HepG2 (cell line): ENCODE data around the gene CTNNA3. TPM values are rescaled to one million over a fixed set of nuclear protein-coding genes. Genes with fewer than 3 reads are reported as not detected.

Experiments
- ATAC-seq: fragments of 200-7000 bp; cut with Tn5 transposase; 3 replicates; pipeline ENCODE4 v1.9.1; 2020; ENCODE audit warnings: mild to moderate bottlenecking, moderate library complexity
- BruUV-seq: library from RNA; stranded (reverse); fragments of 400-500 nt; replicated peaks from 2 replicates; lab custom pipeline; 2021; lab: Mats Ljungman, UMichigan
- CTCF ChIA-PET: fragments of 300-600 bp; formaldehyde crosslinking; extraction: SDS; loops from one replicate; lab custom pipeline; 2021; ENCODE audit warnings: low total read pairs, inconsistent platforms, low intra/inter-chr PET ratio; lab: Yijun Ruan, JAX
- POLR2A ChIA-PET: fragments of 350-600 bp; sonication (Branson Sonifier 250); formaldehyde crosslinking; loops from one replicate; lab custom pipeline; 2020; ENCODE audit warnings: antibody characterized with exemption, inconsistent platforms; lab: Yijun Ruan, JAX
- DNase-seq: peaks from one replicate; pipeline ENCODE4 v3.0.0-alpha.2; 2015; ENCODE audit warnings: low spot score
- FAIRE-seq: peaks from 3 replicates; lab custom pipeline; 2011; peaks lifted over from hg19 to GRCh38; lab: Jason Lieb, UNC
- H2AFZ ChIP-seq: one replicate; pipeline ENCODE4 v1.6.1; 2011; ENCODE audit warnings: low read length, inconsistent platforms
- H3K27ac ChIP-seq: fragments of 300-600 bp; 3 replicates; pipeline ENCODE4 v1.8.0; 2011; ENCODE audit warnings: mixed run types, mild to moderate bottlenecking, mixed read lengths, low read length, inconsistent platforms; ENCODE audit not compliant: insufficient read depth; ENCODE audit errors: extremely low read length
- H3K27me3 ChIP-seq, 2 experiments: fragments of 200-600 bp in 1 of 2; 2 replicates in 1 of 2; 3 replicates in 1 of 2; pipeline versions ENCODE4 v1.6.0 to v1.8.0; 2011; ENCODE audit warnings: low read length in 2 of 2, mild to moderate bottlenecking in 2 of 2, moderate library complexity in 2 of 2, inconsistent platforms in 1 of 2; ENCODE audit not compliant: insufficient read depth in 2 of 2, control insufficient read depth in 1 of 2
- H3K36me3 ChIP-seq, 2 experiments: fragments of 200-600 bp in 1 of 2; replicated peaks in 1 of 2; 2 replicates in 1 of 2; 3 replicates in 1 of 2; pipeline versions ENCODE4 v1.5.1 to v1.8.0; 2011; ENCODE audit warnings: low read length in 2 of 2, inconsistent platforms in 1 of 2; ENCODE audit not compliant: insufficient read depth in 2 of 2, control insufficient read depth in 1 of 2
- H3K4me1 ChIP-seq: 2 replicates; pipeline ENCODE4 v1.5.1; 2012; ENCODE audit warnings: low read length, inconsistent platforms; ENCODE audit not compliant: insufficient read depth
- H3K4me2 ChIP-seq: 2 replicates; pipeline ENCODE4 v1.6.0; 2011; ENCODE audit warnings: low read depth, low read length, inconsistent platforms
- H3K4me3 ChIP-seq, 3 experiments: fragments of 200-600 bp in 1 of 3; sonication (generic), shearing (Covaris generic) in 1 of 3; replicated peaks in 1 of 3; 2 replicates each; pipeline ENCODE4 v1.5.1; 2011 to 2016; ENCODE audit warnings: low read length in 3 of 3, inconsistent platforms in 2 of 3, low read depth in 2 of 3, mild to moderate bottlenecking in 2 of 3, control low read depth in 1 of 3, mixed read lengths in 1 of 3; ENCODE audit not compliant: insufficient read depth in 1 of 3
- H3K79me2 ChIP-seq: one replicate; pipeline ENCODE4 v1.6.1; 2011; ENCODE audit warnings: low read length, inconsistent platforms; ENCODE audit not compliant: insufficient read depth
- H3K9ac ChIP-seq: 2 replicates; pipeline ENCODE4 v1.6.0; 2011; ENCODE audit warnings: mild to moderate bottlenecking, low read depth, low read length, inconsistent platforms; ENCODE audit not compliant: insufficient read depth
- H3K9me3 ChIP-seq: 2 replicates; pipeline ENCODE4 v1.5.1; 2012; ENCODE audit warnings: mild to moderate bottlenecking, low read length
- H4K20me1 ChIP-seq: 2 replicates; pipeline ENCODE4 v1.6.0; 2011; ENCODE audit warnings: inconsistent platforms, mild to moderate bottlenecking, low read length, moderate library complexity; ENCODE audit not compliant: insufficient read depth
- ELF1 ChIP-seq: sonication (generic); formaldehyde crosslinking; IDR thresholded peaks from 2 replicates; pipeline ENCODE4 v1.4.0; 2020; ENCODE audit warnings: missing genetic modification reagents
- HDAC2 ChIP-seq: sonication (generic); formaldehyde crosslinking; IDR thresholded peaks from 2 replicates; pipeline ENCODE4 v1.4.0; 2020; ENCODE audit warnings: missing genetic modification reagents
- HMGA1 ChIP-seq: sonication (generic); formaldehyde crosslinking; conservative IDR thresholded peaks from 2 replicates; pipeline ENCODE4 v1.4.0; 2020; ENCODE audit warnings: missing genetic modification reagents
- RCOR2 ChIP-seq: IDR thresholded peaks from 2 replicates; pipeline ENCODE4 v1.6.1; 2016; ENCODE audit warnings: missing biosample characterization, missing genetic modification reagents
- SAFB2 ChIP-seq: sonication (generic); formaldehyde crosslinking; IDR thresholded peaks from 2 replicates; pipeline ENCODE4 v1.5.1; 2020; ENCODE audit warnings: missing genetic modification reagents, low read depth, mild to moderate bottlenecking, borderline replicate concordance
- ZMYM3 ChIP-seq: sonication (generic); formaldehyde crosslinking; IDR thresholded peaks from 2 replicates; pipeline ENCODE4 v1.5.1; 2020; ENCODE audit warnings: mild to moderate bottlenecking, missing genetic modification reagents
- ZNF235 ChIP-seq: sonication (generic); formaldehyde crosslinking; IDR thresholded peaks from 2 replicates; pipeline ENCODE4 v1.8.1; 2023; ENCODE audit warnings: mild to moderate bottlenecking, missing genetic modification reagents, borderline replicate concordance
- ZNF251 ChIP-seq: sonication (generic); formaldehyde crosslinking; IDR thresholded peaks from 2 replicates; pipeline ENCODE4 v1.9.0; 2021; ENCODE audit warnings: mild to moderate bottlenecking, missing genetic modification reagents
- ZNF431 ChIP-seq: sonication (generic); formaldehyde crosslinking; IDR thresholded peaks from 2 replicates; pipeline ENCODE4 v1.9.0; 2022; ENCODE audit warnings: missing genetic modification reagents, low read depth, mild to moderate bottlenecking, borderline replicate concordance
- WGBS: methylation state at CpG from one replicate; pipeline ENCODE4 v1.1.6; 2017; ENCODE audit warnings: low lambda C conversion rate; 5-methylcytosine and 5-hydroxymethylcytosine counted together
- in situ Hi-C: cut with HindIII; loops from 2 replicates; pipeline ENCODE4 v1.10.0; 2017; ENCODE audit warnings: low pct_unique_long_range_greater_than_20kb; ENCODE audit not compliant: extremely low pct_ligation_motif_present
- intact Hi-C: fragments of 100-400 bp; cut with micrococcal nuclease; formaldehyde crosslinking; loops from one replicate; pipeline ENCODE4 v1.10.0; 2022; ENCODE audit not compliant: unreplicated experiment
- polyA plus RNA-seq, 8 experiments: library from polyadenylated mRNA; depleted of rRNA in 3 of 8; stranded (reverse) in 7 of 8; unstranded in 1 of 8; fragments of >200 nt; fragmentation: Illumina TruSeq in 4 of 8; extraction: Trizol in 4 of 8; gene quantifications; 2 replicates each; pipeline versions ENCODE4 v1.2.1 to v1.2.3, GENCODE V29; 2011 to 2016; ENCODE audit warnings: low read depth in 4 of 8, missing spikeins in 1 of 8, mixed read lengths in 1 of 8; ENCODE audit not compliant: insufficient read depth in 1 of 8
- total RNA-seq, 5 experiments: library from RNA; depleted of rRNA; stranded (reverse); fragments of >200 nt; fragmentation: Illumina TruSeq; extraction: Trizol; gene quantifications; 2 replicates each; pipeline ENCODE4 v1.2.3, GENCODE V29; 2016; ENCODE audit warnings: low read depth in 1 of 5
- TF ChIP-seq, protein P1 (sequence below): sonication (generic); formaldehyde crosslinking; conservative IDR thresholded peaks from 2 replicates; pipeline ENCODE4 v1.8.0; 2022; ENCODE audit warnings: missing genetic modification reagents
- TF ChIP-seq, protein P2 (sequence below), 2 experiments: fragments of 450-650 bp in 1 of 2; sonication (generic) in 1 of 2; formaldehyde crosslinking; IDR thresholded peaks; 2 replicates each; pipeline versions ENCODE4 v1.5.0 to v1.8.0; 2020 to 2022; ENCODE audit warnings: mild to moderate bottlenecking in 1 of 2, missing genetic modification reagents in 1 of 2
- TF ChIP-seq, protein P3 (sequence below): IDR thresholded peaks from 2 replicates; pipeline ENCODE4 v1.6.1; 2016; ENCODE audit warnings: missing compliant biosample characterization, missing genetic modification reagents, borderline replicate concordance

CTNNA3 gene
- total and polyA plus RNA-seq, 2 of the 13 experiments (the other 11 are each of a cell fraction or from before 2014, with no cell fraction given): not detected

DNA sequence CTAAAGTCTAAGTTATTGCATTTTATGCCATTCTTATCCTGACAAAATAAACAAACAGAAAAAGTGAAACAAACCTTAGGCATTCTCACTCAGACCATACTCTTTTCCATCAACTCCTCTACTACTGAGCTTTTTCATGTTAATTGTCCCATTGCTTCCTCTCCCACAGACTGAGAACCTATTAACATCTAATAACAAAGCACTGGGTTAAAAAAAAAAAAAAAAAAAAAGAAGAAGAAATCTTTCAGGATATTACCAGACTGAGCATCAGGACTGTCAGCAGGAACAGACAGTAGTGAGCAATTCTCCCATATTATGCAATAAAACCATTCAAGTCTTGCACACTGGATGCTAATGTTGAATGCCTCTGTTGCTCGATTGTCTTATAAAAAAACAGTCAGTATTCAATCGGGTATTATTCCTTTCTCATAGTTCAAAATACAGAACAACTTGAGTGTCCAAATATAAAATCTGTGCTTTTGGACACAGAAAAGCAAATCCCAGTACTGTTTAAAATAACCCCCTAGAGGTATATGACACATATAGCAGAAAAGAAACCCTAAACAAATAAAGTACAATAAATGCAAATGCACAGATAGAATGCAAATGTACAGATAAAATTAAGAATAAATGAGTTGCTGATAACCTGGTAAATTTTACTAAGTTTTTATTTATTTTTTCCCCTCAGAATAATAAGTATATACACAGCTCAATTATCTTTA lies 1301.5 kb downstream of the CTNNA3 start:
- Histone ChIP-seq H3K4me1 (no peaks in the 10 kb centered on the region), H3K9ac (no peak overlapping the region), H3K4me2 (no peak overlapping the region), H3K9me3 (peaks cover 33% of the 10 kb centered on the region), H4K20me1 (no peaks in the 10 kb centered on the region), H2AFZ (no peak overlapping the region), H3K79me2 (no peaks in the 10 kb centered on the region), H3K27me3 (no peaks in the 10 kb centered on the region), H3K36me3 (no peaks in the 10 kb centered on the region), H3K27ac (no peak overlapping the region), H3K4me3 (no peak overlapping the region)
- TF ChIP-seq SAFB2 (CRISPR knock-in tag) (no peak), RCOR2 (no peak), ZNF431 (CRISPR knock-in tag) (no peak), HDAC2 (CRISPR knock-in tag) (no peak)
- DNase-seq (no peak), ATAC-seq (no peak), FAIRE-seq (no peak)
- ChIA-PET POLR2A (no interaction called here), CTCF (no interaction called here)
- 3% methylated on average over 2 of the region's 2 CpGs for WGBS
- intact Hi-C loops (no loop called here), in situ Hi-C loops (no loop called here)
- no TSS peak for BruUV-seq

DNA sequence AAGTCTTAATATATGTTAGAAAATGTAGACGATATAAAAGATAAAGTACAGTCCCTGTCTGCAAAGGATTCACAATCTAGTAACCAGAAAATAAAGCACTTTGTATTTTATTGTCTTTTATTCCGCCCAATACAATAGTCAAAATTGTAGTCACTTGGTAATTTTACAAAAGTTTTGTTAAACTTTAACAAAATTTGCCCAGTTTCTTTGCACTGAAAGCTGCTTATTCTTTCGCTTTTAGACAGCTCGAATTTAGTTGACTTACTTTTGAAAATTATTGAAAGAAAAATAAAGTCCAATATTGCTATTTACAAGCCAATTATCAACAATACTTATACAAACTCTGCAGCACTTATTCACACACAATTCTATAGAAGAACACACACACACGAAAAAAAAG lies 1305.1 kb downstream of the CTNNA3 start:
- Histone ChIP-seq H3K9me3 (peaks cover 25% of the 10 kb centered on the region), H4K20me1 (no peaks in the 10 kb centered on the region), H3K79me2 (no peaks in the 10 kb centered on the region), H2AFZ (no peak overlapping the region), H3K4me3 (no peak overlapping the region), H3K27me3 (no peaks in the 10 kb centered on the region), H3K27ac (no peak overlapping the region), H3K4me1 (no peaks in the 10 kb centered on the region), H3K36me3 (no peaks in the 10 kb centered on the region), H3K9ac (no peak overlapping the region), H3K4me2 (no peak overlapping the region)
- no peak for FAIRE-seq
- POLR2A ChIA-PET: no interaction called here
- WGBS: 4% methylated on average over 5 of the region's 5 CpGs
- CTCF ChIA-PET: no interaction called here
- in situ Hi-C loops: no loop called here
- DNase-seq: no peak
- BruUV-seq: no TSS peak
- intact Hi-C loops: no loop called here
- ATAC-seq: no peak
- TF ChIP-seq, protein P1, sequence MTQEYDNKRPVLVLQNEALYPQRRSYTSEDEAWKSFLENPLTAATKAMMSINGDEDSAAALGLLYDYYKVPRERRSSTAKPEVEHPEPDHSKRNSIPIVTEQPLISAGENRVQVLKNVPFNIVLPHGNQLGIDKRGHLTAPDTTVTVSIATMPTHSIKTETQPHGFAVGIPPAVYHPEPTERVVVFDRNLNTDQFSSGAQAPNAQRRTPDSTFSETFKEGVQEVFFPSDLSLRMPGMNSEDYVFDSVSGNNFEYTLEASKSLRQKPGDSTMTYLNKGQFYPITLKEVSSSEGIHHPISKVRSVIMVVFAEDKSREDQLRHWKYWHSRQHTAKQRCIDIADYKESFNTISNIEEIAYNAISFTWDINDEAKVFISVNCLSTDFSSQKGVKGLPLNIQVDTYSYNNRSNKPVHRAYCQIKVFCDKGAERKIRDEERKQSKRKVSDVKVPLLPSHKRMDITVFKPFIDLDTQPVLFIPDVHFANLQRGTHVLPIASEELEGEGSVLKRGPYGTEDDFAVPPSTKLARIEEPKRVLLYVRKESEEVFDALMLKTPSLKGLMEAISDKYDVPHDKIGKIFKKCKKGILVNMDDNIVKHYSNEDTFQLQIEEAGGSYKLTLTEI (CRISPR knock-in tag): no peak
- TF ChIP-seq ZMYM3 (CRISPR knock-in tag): no peak
- TF ChIP-seq, protein P2, sequence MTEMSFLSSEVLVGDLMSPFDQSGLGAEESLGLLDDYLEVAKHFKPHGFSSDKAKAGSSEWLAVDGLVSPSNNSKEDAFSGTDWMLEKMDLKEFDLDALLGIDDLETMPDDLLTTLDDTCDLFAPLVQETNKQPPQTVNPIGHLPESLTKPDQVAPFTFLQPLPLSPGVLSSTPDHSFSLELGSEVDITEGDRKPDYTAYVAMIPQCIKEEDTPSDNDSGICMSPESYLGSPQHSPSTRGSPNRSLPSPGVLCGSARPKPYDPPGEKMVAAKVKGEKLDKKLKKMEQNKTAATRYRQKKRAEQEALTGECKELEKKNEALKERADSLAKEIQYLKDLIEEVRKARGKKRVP (CRISPR knock-in tag; IDR thresholded peaks at IDR 0.05): no peak
- no peak for TF ChIP-seq ELF1 (CRISPR knock-in tag)
- no peak for TF ChIP-seq HMGA1 (CRISPR knock-in tag)
- TF ChIP-seq, protein P3, sequence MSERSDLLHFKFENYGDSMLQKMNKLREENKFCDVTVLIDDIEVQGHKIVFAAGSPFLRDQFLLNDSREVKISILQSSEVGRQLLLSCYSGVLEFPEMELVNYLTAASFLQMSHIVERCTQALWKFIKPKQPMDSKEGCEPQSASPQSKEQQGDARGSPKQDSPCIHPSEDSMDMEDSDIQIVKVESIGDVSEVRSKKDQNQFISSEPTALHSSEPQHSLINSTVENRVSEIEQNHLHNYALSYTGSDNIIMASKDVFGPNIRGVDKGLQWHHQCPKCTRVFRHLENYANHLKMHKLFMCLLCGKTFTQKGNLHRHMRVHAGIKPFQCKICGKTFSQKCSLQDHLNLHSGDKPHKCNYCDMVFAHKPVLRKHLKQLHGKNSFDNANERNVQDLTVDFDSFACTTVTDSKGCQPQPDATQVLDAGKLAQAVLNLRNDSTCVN (CRISPR knock-in tag): no peak
- TF ChIP-seq ZNF251 (CRISPR knock-in tag): no peak
- TF ChIP-seq ZNF235 (CRISPR knock-in tag): no peak
